K562 (cell line): ENCODE measurements around the gene CCSER2. TPM values are rescaled to one million over a fixed set of nuclear protein-coding genes. Genes with fewer than 3 reads are reported as not detected.

Experiments
- ARID1B ChIP-seq: fragments of 450-650 bp; IDR thresholded peaks from 2 replicates; pipeline ENCODE4 v1.6.1; 2016; ENCODE audit warnings: antibody characterized with exemption, mild to moderate bottlenecking, inconsistent platforms
- BRF1 ChIP-seq: IDR thresholded peaks from 3 replicates; pipeline ENCODE4 v1.6.1; 2011; ENCODE audit warnings: borderline replicate concordance, mild to moderate bottlenecking; ENCODE audit not compliant: insufficient read length; ENCODE audit errors: extremely low read depth
- EP300 ChIP-seq: IDR thresholded peaks from 2 replicates; pipeline ENCODE4 v1.6.1; 2012; ENCODE audit warnings: low read length, improper control_type of control experiment
- ESRRA ChIP-seq: fragments of 450-650 bp; IDR thresholded peaks from 2 replicates; pipeline ENCODE4 v1.6.1; 2014; ENCODE audit warnings: low read depth, mild to moderate bottlenecking, moderate library complexity, borderline replicate concordance
- IRF2 ChIP-seq: sonication (generic); formaldehyde crosslinking; IDR thresholded peaks from 2 replicates; pipeline ENCODE4 v1.8.1; 2022; ENCODE audit warnings: mild to moderate bottlenecking, missing genetic modification reagents
- MAFK ChIP-seq: IDR thresholded peaks from 2 replicates; pipeline ENCODE4 v1.6.1; 2011; ENCODE audit warnings: low read length, improper control_type of control experiment
- PCBP1 ChIP-seq: fragments of 200-400 bp; formaldehyde crosslinking; IDR thresholded peaks from 2 replicates; pipeline ENCODE4 v1.6.1; 2018; ENCODE audit warnings: mild to moderate bottlenecking, low read depth, low read length; ENCODE audit not compliant: poor library complexity, severe bottlenecking
- POLR2AphosphoS5 ChIP-seq: IDR thresholded peaks from 2 replicates; pipeline ENCODE4 v1.6.1; 2011; ENCODE audit warnings: mild to moderate bottlenecking, low read depth, low read length, moderate library complexity; ENCODE audit not compliant: control insufficient read depth, insufficient read depth
- PPARD ChIP-seq: fragments of 250-450 bp; sonication (Bioruptor Pico); IDR thresholded peaks from 2 replicates; pipeline ENCODE4 v1.8.0; 2022; ENCODE audit warnings: inconsistent platforms, mild to moderate bottlenecking, moderate library complexity
- RBM39 ChIP-seq: fragments of 200-400 bp; formaldehyde crosslinking; optimal IDR thresholded peaks from 2 replicates; pipeline ENCODE3; 2018; ENCODE audit warnings: low read depth, low read length
- SMAD2 ChIP-seq: fragments of 150-350 bp; IDR thresholded peaks from 2 replicates; pipeline ENCODE4 v1.6.1; 2014; ENCODE audit warnings: low read depth, mild to moderate bottlenecking, low read length
- SOX6 ChIP-seq: fragments of 450-650 bp; IDR thresholded peaks from 2 replicates; pipeline ENCODE4 v1.6.1; 2014; ENCODE audit warnings: mild to moderate bottlenecking
- TEAD4 ChIP-seq, 2 experiments: sonication (generic) in 1 of 2; formaldehyde crosslinking in 1 of 2; IDR thresholded peaks; 2 replicates each; pipeline versions ENCODE4 v1.6.1 to v1.8.0; 2012 to 2022; ENCODE audit warnings: borderline replicate concordance in 1 of 2, inconsistent platforms in 1 of 2, low read length in 1 of 2, mild to moderate bottlenecking in 1 of 2, missing genetic modification reagents in 1 of 2
- ZFP1 ChIP-seq: fragments of 450-650 bp; formaldehyde crosslinking; IDR thresholded peaks from 2 replicates; pipeline ENCODE4 v1.4.0; 2020; ENCODE audit warnings: mild to moderate bottlenecking, mixed read lengths
- ZNF140 ChIP-seq: fragments of 250-450 bp; sonication (Bioruptor Pico); IDR thresholded peaks from 2 replicates; pipeline ENCODE4 v1.8.0; 2021; ENCODE audit warnings: moderate library complexity, mild to moderate bottlenecking, inconsistent platforms
- ZNF184 ChIP-seq: sonication (generic); formaldehyde crosslinking; IDR thresholded peaks from 2 replicates; pipeline ENCODE4 v1.5.0; 2020; ENCODE audit warnings: missing genetic modification reagents
- ZNF436 ChIP-seq: fragments of 250-450, 450-650 bp; sonication (Bioruptor Pico); formaldehyde crosslinking; IDR thresholded peaks from 2 replicates; pipeline ENCODE4 v1.7.0; 2020; ENCODE audit warnings: mild to moderate bottlenecking
- ZNF561 ChIP-seq: fragments of 450-650 bp; formaldehyde crosslinking; conservative IDR thresholded peaks from 2 replicates; pipeline ENCODE4 v1.4.0; 2020; ENCODE audit warnings: mild to moderate bottlenecking, moderate library complexity
- ZNF586 ChIP-seq: fragments of 450-650 bp; formaldehyde crosslinking; conservative IDR thresholded peaks from 2 replicates; pipeline ENCODE4 v1.4.0; 2020; ENCODE audit warnings: mild to moderate bottlenecking, moderate library complexity
- ZNF766 ChIP-seq: fragments of 200-800 bp; sonication (Bioruptor generic); conservative IDR thresholded peaks from 2 replicates; pipeline ENCODE4 v1.6.1; 2016; ENCODE audit warnings: missing genetic modification characterization, missing compliant biosample characterization
- ZNF77 ChIP-seq: fragments of 250-450 bp; sonication (Bioruptor Pico); IDR thresholded peaks from 2 replicates; pipeline ENCODE4 v1.5.0; 2020
- polyA plus RNA-seq, 8 experiments: library from polyadenylated mRNA; depleted of rRNA in 4 of 8; stranded (reverse) in 5 of 8; unstranded in 3 of 8; fragments of >200 nt; fragmentation: Nextera tagmentation in 2 of 8; fragmentation: Illumina TruSeq in 1 of 8; extraction: Ambion mirVana in 2 of 8; extraction: Trizol in 1 of 8; gene quantifications; 2 replicates each; pipeline versions ENCODE4 v1.2.1 to v1.2.3, GENCODE V29; 2011 to 2014; ENCODE audit warnings: inconsistent platforms in 1 of 8, missing spikeins in 1 of 8
- total RNA-seq, 7 experiments: library from RNA; depleted of rRNA in 6 of 7; stranded (reverse); fragments of >200 nt in 6 of 7; fragmentation: Illumina TruSeq in 2 of 7; extraction: Trizol in 2 of 7; gene quantifications; 2 replicates each; pipeline versions ENCODE4 v1.2.1 to v1.2.3, GENCODE V29; 2011 to 2021; ENCODE audit warnings: low replicate concordance in 1 of 7
- TF ChIP-seq, protein P1 (sequence below): IDR thresholded peaks from 2 replicates; pipeline ENCODE4 v1.6.1; 2014; ENCODE audit warnings: antibody characterized with exemption
- TF ChIP-seq, protein P2 (sequence below): fragments of 450-650 bp; formaldehyde crosslinking; IDR thresholded peaks from 2 replicates; pipeline ENCODE4 v1.4.0; 2020; ENCODE audit warnings: mild to moderate bottlenecking, moderate library complexity
- TF ChIP-seq, protein P3 (sequence below): sonication (generic); formaldehyde crosslinking; IDR thresholded peaks from 2 replicates; pipeline ENCODE4 v1.8.0; 2022; ENCODE audit warnings: mild to moderate bottlenecking, missing genetic modification reagents
- TF ChIP-seq, protein P4 (sequence below): fragments of 450-650 bp; IDR thresholded peaks from one replicate; pipeline ENCODE4 v1.6.1; 2018; ENCODE audit warnings: mild to moderate bottlenecking, moderate library complexity; ENCODE audit not compliant: partially characterized antibody

The CCSER2 gene
- total and polyA plus RNA-seq, 9 of the 15 experiments (the other 6 are each of a cell fraction or from before 2014, with no cell fraction given): 2.7 to 15.1 (median 9.7) TPM

DNA sequence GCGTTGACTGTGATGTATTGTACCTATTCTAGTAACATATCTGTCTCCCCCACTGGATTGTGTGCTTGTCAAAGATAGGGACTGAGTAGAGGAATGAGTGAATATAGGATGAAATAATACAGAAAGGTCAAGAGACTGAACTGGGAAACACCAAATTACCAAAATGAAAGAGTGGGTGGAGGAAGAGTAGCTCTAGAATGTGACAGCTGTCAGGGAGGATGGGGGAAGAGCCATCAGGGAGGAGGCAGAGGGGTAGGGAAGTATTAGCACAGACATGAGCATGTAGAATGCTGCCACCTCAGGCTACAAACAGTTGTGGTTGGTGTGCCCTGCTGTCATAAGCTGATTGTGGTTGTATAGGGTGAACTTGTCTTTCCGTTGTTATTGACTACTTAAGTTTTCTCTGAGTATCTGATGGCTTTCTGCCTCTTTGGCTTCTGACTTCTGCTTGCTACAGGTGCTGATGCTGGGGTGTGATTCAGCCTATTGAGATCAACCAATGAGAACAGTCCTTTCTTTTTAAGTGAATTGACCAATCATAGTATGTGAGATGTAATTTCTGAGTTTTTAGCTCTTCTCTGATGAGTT, 5.6 kb downstream of the CCSER2 start (continued):
- TF ChIP-seq ZFP1 (CRISPR knock-in tag) (no peak), ZNF140 (no peak), ZNF184 (no peak), POLR2AphosphoS5 (0 out of 2 replicates have a peak, but pooled peaks have one; percentile 29), ESRRA (no peak), ARID1B (peak; percentile 74), BRF1 (no peak), SMAD2 (no peak), ZNF77 (no peak), ZNF436 (CRISPR knock-in tag) (no peak), ZNF561 (CRISPR knock-in tag) (no peak), ZNF766 (CRISPR knock-in tag) (no peak), PPARD (CRISPR knock-in tag) (no peak), TEAD4 (IDR thresholded peaks at IDR 0.05; ENCODE audit: low read length) (peak; percentile 21; the same call in 1 of the 2 replicates), TEAD4 (CRISPR knock-in tag; IDR thresholded peaks at IDR 0.05; ENCODE audit: borderline replicate concordance) (no peak), RBM39 (no peak), MAFK (no peak), ZNF586 (no peak), SOX6 (no peak), EP300 (peak; percentile 5; the same call in 1 of the 2 replicates), IRF2 (CRISPR knock-in tag) (no peak), PCBP1 (no peak)
- TF ChIP-seq, protein P1, sequence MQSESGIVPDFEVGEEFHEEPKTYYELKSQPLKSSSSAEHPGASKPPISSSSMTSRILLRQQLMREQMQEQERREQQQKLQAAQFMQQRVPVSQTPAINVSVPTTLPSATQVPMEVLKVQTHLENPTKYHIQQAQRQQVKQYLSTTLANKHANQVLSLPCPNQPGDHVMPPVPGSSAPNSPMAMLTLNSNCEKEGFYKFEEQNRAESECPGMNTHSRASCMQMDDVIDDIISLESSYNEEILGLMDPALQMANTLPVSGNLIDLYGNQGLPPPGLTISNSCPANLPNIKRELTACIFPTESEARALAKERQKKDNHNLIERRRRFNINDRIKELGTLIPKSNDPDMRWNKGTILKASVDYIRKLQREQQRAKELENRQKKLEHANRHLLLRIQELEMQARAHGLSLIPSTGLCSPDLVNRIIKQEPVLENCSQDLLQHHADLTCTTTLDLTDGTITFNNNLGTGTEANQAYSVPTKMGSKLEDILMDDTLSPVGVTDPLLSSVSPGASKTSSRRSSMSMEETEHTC: no peak
- TF ChIP-seq, protein P2, sequence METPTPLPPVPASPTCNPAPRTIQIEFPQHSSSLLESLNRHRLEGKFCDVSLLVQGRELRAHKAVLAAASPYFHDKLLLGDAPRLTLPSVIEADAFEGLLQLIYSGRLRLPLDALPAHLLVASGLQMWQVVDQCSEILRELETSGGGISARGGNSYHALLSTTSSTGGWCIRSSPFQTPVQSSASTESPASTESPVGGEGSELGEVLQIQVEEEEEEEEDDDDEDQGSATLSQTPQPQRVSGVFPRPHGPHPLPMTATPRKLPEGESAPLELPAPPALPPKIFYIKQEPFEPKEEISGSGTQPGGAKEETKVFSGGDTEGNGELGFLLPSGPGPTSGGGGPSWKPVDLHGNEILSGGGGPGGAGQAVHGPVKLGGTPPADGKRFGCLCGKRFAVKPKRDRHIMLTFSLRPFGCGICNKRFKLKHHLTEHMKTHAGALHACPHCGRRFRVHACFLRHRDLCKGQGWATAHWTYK (CRISPR knock-in tag): no peak
- TF ChIP-seq, protein P3, sequence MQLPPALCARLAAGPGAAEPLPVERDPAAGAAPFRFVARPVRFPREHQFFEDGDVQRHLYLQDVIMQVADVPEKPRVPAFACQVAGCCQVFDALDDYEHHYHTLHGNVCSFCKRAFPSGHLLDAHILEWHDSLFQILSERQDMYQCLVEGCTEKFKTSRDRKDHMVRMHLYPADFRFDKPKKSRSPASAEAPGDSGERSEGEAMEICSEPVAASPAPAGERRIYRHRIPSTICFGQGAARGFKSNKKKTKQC (CRISPR knock-in tag): no peak
- TF ChIP-seq, protein P4, sequence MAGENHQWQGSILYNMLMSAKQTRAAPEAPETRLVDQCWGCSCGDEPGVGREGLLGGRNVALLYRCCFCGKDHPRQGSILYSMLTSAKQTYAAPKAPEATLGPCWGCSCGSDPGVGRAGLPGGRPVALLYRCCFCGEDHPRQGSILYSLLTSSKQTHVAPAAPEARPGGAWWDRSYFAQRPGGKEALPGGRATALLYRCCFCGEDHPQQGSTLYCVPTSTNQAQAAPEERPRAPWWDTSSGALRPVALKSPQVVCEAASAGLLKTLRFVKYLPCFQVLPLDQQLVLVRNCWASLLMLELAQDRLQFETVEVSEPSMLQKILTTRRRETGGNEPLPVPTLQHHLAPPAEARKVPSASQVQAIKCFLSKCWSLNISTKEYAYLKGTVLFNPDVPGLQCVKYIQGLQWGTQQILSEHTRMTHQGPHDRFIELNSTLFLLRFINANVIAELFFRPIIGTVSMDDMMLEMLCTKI: no peak
